GM21529 (cell line): ENCODE measurements around the gene ITSN1.
A peak's percentile ranks its signal among the peaks of the same experiment; 100 is the strongest.
"Not testable (repeated sequence)": the region's sequence is repeated elsewhere in the genome, so short reads cannot be mapped to it uniquely, and the experiment has no call there.

Experiments
- ATAC-seq: cut with Tn5 transposase; IDR thresholded peaks from one replicate; pipeline ENCODE4 v1.9.1; 2021; ENCODE audit not compliant: unreplicated experiment

Gene ITSN1

DNA sequence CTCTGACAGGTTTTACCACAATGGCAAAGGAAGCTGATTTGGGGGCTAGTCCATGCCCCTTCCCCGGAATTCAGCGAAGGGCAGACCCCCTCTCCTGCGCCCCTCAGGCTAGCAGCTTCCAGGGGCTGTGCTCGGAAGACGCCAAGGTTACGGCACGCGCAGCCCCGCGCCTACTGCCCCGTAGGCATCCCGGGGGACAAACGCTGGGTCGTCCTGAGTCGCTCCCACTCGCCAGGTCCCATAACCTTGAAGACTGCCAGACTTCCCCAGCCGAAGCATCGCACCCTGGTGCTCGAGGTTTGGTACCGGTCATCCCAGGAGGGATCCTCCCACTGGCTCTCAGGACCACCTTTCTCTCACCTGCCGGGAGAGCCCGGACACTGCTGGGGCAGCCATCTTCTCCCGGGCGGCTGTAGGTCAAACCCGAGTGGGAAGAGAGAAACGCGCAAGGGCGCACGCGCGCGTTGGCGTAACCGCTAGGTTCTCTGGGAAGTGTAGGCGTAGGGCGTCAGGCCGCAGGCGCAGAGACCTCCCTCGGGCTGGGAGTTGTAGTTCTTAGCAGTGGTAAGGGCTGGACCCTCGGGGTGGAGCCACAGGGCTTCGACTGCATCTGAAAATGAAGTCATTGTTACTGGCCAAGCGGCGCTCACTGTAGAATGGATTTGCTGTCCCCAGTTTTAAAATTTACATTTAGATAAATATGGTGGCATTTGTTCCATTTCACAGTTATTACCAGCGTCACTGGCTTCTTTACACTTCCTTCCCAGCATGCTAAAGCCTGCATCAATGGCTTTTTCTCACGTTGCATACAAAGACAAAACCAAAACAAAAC, 273.3 kb downstream of the ITSN1 start, which contains the start of gene ATP5PO:
TSS of gene ATP5PO (minus strand) at position 437 of the 832 bp plus-strand sequence. CDS start at position 396, 41 bp downstream.
- peak; percentile 99 for ATAC-seq

- no peak for ATAC-seq
Observed at GRCh38 chr21:33916200-33916567, 273.9 kb downstream of the ITSN1 start.

DNA sequence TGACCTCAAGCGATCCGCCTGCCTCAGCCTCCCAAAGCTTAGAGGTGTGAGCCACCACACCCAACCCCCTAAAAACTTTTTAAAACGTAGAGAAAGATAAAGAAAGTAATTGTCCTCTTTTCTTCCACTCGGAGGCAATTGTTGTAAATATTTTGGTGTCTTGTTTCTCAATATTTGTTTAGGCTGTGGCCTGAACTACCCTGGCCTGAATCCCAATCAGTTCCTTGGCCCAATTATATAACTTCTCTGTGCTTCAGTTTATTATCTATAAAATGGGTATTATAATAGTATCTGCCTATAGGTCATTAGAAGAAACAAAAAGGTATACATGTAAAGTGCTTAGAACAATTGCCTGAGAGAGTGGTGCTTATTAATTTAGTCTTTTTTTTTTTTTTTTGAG, 275.1 kb downstream of the ITSN1 start:
- no peak for ATAC-seq

GRCh38 chr21:33924079-33924765, 281.9 kb downstream of the ITSN1 start:
- ATAC-seq, result peak; percentile 88

- ATAC-seq, result no peak
Observed at GRCh38 chr21:33924766-33925100, 282.4 kb downstream of the ITSN1 start.

- not testable (repeated sequence) for ATAC-seq
Observed at GRCh38 chr21:33926248-33926647, 283.9 kb downstream of the ITSN1 start.

GRCh38 chr21:33931052-33931798, 288.9 kb downstream of the ITSN1 start:
- not testable (repeated sequence) for ATAC-seq

DNA sequence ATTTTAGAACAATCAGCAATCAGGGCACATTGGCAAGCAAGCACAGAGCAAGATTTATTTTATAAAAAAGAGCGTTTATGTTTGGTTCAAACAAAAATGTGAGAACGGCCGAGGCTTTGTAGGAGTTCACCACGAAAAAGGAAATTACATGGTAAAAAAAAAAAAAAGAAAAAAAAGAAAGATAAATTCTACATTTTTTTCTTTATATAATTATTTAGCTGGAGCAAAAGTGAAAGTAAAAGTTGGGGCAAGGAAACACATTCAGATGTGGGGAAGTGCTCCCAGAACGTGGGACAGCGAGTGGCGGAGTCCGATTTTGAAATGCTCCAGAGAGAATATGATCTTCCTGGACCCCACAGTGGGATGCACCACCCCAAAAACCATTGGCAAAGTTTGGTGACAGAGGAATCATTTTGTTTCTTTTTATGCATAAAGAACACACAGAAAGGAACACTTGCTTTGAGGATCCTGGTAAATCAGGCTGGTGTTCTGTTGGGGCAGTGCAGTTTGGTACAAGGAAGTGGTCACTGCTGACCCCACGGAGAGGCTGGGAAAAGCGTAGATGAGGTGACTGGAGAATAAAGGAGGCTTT, 289.6 kb downstream of the ITSN1 start:
- no peak for ATAC-seq

DNA sequence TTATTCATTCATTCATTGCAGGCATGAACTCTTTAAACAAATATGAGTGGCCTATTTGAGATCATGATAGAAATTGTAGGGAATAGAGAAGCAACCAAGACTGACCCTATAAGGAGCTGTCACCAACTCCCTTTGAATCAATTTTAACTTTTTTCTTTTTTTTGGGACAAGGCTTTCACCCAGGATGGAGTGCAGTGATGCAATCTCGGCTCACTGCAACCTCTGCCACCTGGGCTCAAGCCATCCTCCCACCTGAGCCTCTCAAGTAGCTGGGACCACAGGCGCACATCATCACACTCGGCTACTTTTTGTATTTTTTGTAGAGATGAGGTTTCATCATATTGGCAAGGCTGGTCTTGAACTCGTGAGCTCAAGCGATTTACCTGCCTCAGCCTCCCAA, 290.4 kb downstream of the ITSN1 start:
- no peak for ATAC-seq

- ATAC-seq, result no peak
Observed at GRCh38 chr21:33936301-33937038, 294.2 kb downstream of the ITSN1 start.

- ATAC-seq, result no peak
Observed at GRCh38 chr21:33937146-33937545, 294.8 kb downstream of the ITSN1 start.

DNA sequence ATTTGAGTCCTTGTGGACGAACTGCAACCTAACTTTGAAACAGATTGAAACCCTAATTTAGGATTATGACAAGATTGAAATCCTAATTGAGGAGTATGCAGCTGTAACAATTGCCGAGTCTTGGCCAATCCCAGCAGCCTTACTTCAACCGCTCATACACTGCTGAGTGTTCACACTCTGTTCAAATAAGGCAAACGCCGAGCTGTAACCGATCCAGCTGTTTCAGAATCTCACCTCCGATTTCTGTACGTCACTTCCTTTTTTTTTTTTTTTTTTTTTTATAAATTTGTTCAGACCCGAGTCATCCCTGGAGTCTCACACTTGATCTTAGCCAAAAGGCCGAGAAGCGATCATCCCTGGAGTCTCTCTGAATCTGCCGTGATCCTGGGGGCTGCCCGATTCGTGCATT, 295.6 kb downstream of the ITSN1 start:
- ATAC-seq, result no peak

DNA sequence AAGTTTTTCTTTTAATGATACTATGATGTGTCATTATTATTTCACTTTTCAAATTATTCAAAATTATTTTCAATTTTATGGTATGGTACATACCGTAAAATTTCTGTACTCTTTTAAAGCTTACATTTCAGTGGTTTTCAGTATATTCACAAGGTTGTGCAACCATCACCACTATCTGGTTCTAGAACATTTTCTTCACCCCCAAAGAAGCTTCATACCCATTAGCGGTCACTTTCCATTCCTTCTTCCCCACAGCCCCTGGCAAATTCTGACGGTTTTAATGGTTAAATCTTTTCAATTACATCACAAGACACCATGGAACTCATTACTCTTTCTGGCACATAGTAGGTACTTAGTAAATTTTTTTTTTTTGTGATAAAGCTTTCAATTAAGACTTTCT, 296.1 kb downstream of the ITSN1 start:
- no peak for ATAC-seq

DNA sequence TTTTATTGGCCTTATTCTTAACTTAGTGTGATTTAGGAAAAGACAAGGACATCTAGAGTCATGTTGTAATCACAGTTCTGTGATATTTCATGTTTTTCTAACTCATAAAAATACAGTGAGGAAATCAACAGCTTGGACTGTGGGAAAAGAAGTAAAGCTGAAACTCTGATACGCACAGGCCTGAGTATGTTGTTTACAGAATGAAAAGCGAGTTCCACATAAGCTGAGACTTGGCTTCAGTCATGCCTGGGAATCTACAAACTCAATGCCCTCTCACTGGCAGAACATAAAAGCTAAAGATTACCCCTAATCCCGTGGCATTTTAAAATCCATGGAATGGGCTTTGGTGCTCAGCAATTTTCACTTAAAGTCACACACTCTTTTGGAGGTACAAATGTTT, 296.9 kb downstream of the ITSN1 start:
- no peak for ATAC-seq

DNA sequence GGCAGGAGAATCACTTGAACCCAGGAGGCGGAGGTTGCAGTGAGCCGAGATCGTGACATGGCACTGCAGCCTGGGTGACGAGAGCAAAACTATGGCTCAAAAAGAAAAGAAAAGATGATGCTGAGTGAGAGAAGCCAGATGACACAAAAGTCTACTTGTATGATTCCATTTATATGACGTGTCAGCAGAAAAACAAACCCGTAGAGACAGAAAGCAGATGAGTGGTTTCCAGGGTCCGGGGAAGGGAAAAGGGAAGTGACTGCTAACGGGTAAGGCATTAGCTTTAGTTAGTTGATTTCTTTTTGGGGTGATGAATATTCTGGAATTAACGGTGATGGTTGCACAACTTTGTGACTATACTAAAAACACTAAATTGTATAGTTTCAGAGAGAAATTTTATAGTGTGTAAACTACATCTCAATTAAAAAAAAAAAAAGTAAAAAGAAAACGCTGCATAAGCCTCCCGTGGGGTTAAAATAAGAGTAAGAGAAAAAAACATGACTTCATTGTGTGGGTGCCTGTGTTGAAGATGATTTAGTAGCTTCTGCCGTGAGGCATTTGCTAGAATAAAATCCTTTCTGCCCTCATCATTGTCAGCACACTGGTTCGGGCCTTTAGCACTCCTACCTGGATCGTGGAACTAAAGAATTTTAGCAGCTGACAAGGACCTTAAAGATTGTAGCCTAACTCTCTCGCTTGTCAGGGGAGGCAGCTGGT, 298.0 kb downstream of the ITSN1 start:
- ATAC-seq, result no peak

DNA sequence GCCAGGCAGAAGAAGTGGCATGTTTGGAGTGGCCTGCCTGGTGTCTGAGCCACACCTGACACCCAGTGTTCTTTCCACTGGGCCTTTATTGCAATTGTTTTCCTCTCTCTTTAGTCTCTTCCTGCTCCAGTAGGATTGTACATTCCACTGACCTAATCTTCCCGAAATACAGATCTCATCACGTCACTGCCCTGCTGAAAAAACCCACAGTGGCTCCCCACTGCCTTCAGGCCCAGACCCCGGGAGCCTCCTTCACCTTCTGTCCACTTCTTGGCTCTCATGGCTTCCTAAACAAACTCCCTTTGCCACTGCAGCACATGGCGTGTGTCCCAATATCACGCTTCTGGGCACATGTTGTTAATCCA, 298.6 kb downstream of the ITSN1 start:
- no peak for ATAC-seq

DNA sequence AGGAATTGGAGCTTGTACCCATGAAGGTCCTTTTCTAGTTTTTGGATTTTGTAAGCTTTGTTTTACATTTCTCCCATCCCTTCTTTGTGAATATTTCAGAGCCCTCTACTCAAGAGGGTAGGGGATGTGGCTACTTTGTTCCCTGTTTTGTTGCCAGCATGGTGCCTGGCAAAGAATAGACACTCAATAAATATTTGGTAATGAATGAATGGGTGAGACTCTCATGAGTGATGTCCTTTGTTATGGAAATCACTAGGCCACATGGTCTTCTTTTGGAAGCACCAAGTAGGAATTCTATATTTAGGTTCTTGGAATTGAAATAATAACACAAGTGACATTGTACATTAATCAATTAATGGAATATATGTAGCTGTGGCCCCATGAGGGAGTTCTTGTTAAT, 300.1 kb downstream of the ITSN1 start:
- ATAC-seq, result no peak

DNA sequence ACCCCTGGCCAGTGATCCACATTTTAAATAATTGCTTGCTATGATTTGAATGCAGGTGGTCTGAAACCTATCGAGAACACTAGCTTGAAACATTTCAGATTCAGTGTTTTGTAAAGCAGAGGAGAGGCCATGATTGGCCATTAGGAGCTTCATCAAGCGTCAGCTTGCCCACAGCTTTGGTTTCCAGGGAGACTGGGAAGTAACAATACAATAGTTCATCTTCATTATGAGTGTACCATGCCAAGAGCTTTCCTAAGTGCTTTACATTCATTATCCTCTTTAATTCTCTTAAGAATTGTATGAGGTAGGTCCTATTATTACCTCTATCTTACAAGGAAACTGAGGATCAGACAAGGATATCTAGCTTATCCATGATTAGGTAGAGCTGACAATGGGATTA, 301.0 kb downstream of the ITSN1 start:
- no peak for ATAC-seq

- no peak for ATAC-seq
Observed at GRCh38 chr21:33944185-33944763, 302.0 kb downstream of the ITSN1 start.
